Ovary (tissue), 3 donors: ENCODE data around the gene PRR15L.

ENCODE experiments used
- POLR2A ChIP-seq: fragments of 450-650 bp; IDR thresholded peaks from one replicate; pipeline ENCODE4 v1.6.1; 2017; ENCODE audit warnings: antibody characterized with exemption, mild to moderate bottlenecking, moderate library complexity
- TF ChIP-seq, protein P1 (sequence below), 3 donors: fragments of 450-650 bp in 2 of 3; fragments of 200-600 bp in 1 of 3; IDR thresholded peaks; one replicate each; pipeline versions ENCODE4 v1.5.1 to v1.8.0; 2016 to 2022; ENCODE audit warnings: antibody characterized with exemption in 3 of 3, mild to moderate bottlenecking in 1 of 3
- donor health status: DM: no; HTN: no; CAD: no.

- no peak for TF ChIP-seq POLR2A
- TF ChIP-seq, protein P1, sequence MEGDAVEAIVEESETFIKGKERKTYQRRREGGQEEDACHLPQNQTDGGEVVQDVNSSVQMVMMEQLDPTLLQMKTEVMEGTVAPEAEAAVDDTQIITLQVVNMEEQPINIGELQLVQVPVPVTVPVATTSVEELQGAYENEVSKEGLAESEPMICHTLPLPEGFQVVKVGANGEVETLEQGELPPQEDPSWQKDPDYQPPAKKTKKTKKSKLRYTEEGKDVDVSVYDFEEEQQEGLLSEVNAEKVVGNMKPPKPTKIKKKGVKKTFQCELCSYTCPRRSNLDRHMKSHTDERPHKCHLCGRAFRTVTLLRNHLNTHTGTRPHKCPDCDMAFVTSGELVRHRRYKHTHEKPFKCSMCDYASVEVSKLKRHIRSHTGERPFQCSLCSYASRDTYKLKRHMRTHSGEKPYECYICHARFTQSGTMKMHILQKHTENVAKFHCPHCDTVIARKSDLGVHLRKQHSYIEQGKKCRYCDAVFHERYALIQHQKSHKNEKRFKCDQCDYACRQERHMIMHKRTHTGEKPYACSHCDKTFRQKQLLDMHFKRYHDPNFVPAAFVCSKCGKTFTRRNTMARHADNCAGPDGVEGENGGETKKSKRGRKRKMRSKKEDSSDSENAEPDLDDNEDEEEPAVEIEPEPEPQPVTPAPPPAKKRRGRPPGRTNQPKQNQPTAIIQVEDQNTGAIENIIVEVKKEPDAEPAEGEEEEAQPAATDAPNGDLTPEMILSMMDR (IDR thresholded peaks at IDR 0.05): no peak
Measured at GRCh38 chr17:47957591-47958490, at the start of gene PRR15L.
